Right atrium auricular region (tissue), 2 donors: ENCODE data around the gene PPP1R9B. TPM values are rescaled to one million over a fixed set of nuclear protein-coding genes. Genes with fewer than 3 reads are reported as not detected.

Experiments used
- total RNA-seq, 2 donors: library from RNA; depleted of rRNA; stranded (reverse); fragments of >200 nt; gene quantifications; one replicate each; pipeline ENCODE4 v1.1.0, GENCODE V29; 2016

Gene PPP1R9B
- total RNA-seq, 2 donors from 2014 or later, result 16.9 to 24.2 TPM

Other genes with a start within 250 kb of the PPP1R9B start
- gene DLX4, start 181.5 kb downstream of the PPP1R9B start, total RNA-seq, result under 1 TPM in 1 of 2 donors, not detected in 1; 0.71 TPM
- under 1 TPM in 1 of 2 donors, not detected in 1; 0.12 TPM for gene DLX3, start 155.5 kb downstream of the PPP1R9B start, total RNA-seq
- gene ITGA3, start 94.6 kb downstream of the PPP1R9B start, total RNA-seq, result 10 to 100 TPM; 29.5 to 61.8 TPM
- 100 to 1,000 TPM; 186 to 214 TPM for gene PDK2, start 55.3 kb downstream of the PPP1R9B start, total RNA-seq
- 1 to 10 TPM in 1 of 2 donors, under 1 TPM in 1; 0.78 to 1.1 TPM for gene SAMD14, start 20.5 kb downstream of the PPP1R9B start, total RNA-seq
- gene SGCA, start 15.3 kb upstream of the PPP1R9B start, total RNA-seq, result 100 to 1,000 TPM; 120 to 207 TPM
- gene COL1A1, start 51.0 kb upstream of the PPP1R9B start, total RNA-seq, result 100 to 1,000 TPM in 1 of 2 donors, 10 to 100 TPM in 1; 19.8 to 180 TPM
- not detected for gene TMEM92, start 123.8 kb upstream of the PPP1R9B start, total RNA-seq
- gene XYLT2, start 195.4 kb upstream of the PPP1R9B start, total RNA-seq, result 10 to 100 TPM; 17.1 to 20.6 TPM
- 10 to 100 TPM; 87.1 to 91.0 TPM for gene MRPL27, start 222.5 kb upstream of the PPP1R9B start, total RNA-seq
- under 1 TPM in 1 of 2 donors, not detected in 1; 0.33 TPM for gene EME1, start 222.6 kb upstream of the PPP1R9B start, total RNA-seq
- 10 to 100 TPM; 31.7 to 50.6 TPM for gene LRRC59, start 246.8 kb upstream of the PPP1R9B start, total RNA-seq